ENCODE results near the gene CAMTA1.

CAMTA1 gene

DNA sequence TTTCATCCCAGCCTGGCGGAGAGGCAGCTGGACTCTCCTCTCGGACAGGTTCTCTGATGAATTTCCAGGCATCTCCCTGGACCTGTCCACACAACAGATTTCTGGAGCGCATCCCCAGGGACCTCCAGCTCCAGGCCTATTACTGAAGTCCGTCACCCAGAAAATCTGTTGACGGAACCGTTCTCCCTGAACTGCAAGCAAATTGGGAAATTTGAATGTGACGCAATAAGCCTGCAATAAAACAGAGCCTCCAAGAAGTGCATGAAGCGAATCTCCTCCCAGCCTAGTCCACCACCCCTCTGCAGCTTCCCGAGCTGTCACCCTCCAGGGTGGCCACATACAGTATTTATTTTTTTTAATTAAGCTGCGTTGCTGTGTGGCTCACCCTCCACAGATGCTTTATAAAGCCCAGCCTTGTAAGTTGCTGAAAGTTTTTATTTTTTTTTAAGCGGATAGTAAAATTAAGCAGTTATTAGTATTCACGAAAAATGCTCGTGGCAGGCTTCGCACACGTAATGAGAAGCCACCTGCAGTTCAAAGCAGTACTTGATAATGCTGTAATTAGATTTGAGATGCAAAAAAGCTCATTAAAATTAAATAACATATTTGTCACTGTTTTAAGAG is 173.3 kb downstream of the CAMTA1 start:
- DNase-seq (ENCODE audit: low spot score), result no peak

DNA sequence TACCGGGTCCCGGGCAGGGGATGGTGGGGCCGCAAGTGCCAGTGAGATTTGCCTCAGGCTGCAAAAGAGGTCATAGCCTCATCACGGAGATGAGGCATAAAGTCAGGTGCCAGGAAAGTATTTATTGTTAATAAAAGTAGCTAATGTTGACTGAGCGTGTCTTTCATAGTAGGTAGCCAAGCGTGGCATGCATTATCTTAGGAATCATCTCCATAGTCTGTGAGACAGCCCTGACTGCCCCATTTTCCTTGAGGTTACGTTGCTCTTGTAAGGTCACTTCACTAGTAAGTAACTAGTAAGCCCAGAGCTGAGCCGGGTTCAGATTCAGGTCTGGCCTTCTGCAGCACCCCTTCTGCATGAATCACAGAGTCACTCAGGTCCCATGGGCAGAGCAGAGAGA is 174.2 kb downstream of the CAMTA1 start:
- no peak for DNase-seq (ENCODE audit: low spot score)

DNA sequence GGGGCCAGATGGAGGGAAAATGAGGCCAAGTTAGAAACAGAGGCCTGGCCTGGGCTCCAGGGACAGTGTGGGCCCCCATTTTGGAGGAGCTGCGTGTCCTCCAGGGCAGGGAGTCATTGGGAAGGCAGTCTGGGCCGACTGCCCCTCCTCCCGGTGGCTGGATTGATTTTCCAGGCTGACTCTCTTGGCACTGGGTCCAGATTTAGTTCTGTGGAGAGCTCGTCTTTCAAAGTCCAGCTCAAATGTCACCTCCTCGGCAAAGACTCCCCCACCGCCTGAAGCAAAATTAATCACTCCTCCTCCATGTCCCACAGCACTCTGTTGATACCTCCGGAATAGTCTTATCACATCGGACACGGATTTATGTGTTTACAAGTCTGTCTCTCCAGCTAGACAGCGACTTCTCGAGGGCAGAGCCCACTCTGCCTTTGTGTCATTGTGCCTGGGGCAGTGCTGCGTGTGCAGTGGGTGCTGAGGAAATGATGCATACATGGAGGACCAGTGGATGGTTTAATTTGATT is 175.1 kb downstream of the CAMTA1 start:
- no peak for DNase-seq (ENCODE audit: low spot score)

DNA sequence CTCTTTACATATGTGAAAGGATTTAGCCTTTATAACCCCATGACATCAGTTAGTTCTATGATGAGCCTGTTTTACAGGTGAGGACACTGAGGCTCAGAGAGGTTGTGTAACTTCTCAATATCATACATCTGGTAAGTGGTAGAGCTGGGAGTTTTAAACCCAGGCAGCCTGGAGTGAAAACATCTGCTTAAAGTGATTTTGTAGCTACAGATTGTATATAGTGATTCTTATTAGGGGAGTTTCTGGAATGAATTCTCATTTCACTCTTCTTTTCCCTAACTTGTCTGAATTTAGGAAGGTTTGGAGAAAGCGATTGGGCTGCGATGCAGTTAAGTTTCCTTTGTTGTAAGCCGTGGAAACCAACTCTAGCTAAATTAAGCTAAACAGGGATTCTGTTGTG is 175.6 kb downstream of the CAMTA1 start:
- no peak for DNase-seq (ENCODE audit: low spot score)

DNA sequence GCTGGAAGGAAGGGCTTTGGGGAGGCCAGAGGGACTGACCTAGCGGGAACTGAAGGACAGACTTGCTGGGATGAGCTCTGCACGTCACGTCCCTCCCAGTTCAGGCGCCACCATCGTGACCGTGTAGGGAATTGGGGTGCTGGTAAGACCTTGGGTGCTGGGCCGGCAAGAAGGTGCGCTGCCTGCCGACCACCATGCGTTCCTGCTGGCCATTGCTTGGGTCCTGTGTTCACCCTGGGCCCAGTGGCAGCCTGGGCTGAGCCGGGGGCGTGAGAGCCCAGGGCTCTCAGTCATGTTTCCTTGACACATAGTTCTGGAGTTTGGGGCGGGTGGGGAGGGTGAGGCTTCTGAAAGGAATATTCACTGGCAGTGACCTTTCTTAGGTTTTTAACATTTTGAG is 176.0 kb downstream of the CAMTA1 start:
- DNase-seq (ENCODE audit: low spot score), result no peak

- no peak for DNase-seq (ENCODE audit: low spot score)
Measured at GRCh38 chr1:6961905-6962477, 176.7 kb downstream of the CAMTA1 start.

DNA sequence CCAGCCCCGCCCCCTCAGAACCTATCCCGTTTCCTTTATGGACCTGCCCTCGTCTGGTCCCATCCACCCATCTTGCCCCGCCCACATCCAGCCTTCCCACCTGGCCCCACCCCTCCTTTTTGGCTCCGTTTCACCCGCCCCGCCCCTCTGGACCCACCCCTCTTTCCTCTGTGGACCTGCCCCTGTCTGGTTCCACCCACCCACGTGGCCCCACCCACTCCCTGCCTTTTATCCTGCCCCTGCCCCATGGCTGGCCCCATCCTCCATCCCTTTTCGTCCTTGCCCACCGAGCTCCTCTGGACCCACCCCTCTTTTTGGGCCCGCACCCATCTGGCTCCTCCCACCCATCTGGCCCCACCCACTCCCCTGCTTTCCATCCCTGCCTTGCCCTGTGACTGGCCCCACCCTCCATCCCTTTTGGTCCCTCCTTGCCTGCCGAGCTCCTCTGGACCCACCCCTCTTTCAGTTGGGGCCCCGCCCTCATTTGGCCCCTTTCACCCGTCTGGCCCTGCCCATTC is 177.3 kb downstream of the CAMTA1 start:
- DNase-seq (ENCODE audit: low spot score), result no peak

GRCh38 chr1:6962996-6963911 is 178.0 kb downstream of the CAMTA1 start:
- DNase-seq (ENCODE audit: low spot score), result no peak

- DNase-seq (ENCODE audit: low spot score), result no peak
Measured at GRCh38 chr1:6963912-6964307, 178.7 kb downstream of the CAMTA1 start.

DNA sequence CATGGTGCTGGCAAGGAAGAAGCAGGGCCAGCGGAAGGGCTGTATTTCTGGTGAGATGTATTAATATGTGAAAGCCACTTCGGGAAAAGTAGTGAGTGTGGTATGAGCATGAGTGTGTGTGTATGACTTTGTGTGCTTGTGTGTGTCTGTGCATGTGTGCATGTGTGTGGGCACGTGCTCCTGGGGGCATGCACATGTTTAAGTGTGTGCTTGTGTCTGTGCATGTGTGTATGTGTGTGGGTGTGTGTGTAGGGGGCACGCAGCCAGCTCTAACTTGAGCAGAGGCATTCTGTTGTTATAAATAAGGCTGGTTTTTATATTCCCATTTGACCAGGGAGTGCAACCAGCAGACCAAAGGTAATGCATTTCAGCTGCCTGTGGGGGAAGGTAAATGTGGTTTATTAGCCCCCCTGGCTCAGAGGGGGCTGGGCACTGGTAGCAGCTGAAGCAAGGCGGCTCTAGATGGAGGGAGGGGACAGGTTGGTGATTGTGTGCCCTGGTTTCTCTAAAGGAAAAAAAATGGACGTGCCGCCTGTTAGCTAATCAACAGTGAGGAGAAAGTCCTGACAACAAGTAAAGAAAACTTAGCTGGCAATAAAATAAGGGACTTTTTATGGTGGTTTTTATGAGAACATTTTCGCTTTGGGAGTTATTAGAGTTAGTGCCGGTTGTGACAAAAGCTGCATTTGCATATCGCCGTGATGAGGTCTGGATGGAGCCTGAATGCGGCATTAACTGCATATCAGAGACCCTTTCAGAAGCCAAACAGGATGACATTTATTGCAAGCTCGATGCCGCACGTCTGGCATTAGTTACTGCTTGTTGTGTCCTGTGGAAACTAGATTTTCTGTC is 180.1 kb downstream of the CAMTA1 start:
- DNase-seq (ENCODE audit: low spot score), result no peak

DNA sequence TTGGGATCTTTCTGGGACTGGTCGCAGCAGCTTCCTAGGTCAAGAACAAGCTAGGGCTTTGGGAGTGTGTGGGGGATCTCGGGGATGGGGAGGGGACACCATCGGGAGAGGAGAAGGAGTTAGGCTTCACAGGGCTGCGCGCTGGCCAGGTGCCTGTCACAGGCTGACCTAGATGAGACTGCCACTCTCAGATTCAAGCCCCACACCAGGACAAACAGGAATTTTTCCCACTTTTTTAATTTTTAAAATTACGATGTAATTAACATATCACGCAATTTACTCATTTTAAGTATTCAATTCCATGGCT is 180.6 kb downstream of the CAMTA1 start:
- DNase-seq (ENCODE audit: low spot score), result no peak

- no peak for DNase-seq (ENCODE audit: low spot score)
Measured at GRCh38 chr1:6966326-6966725, 181.1 kb downstream of the CAMTA1 start.

DNA sequence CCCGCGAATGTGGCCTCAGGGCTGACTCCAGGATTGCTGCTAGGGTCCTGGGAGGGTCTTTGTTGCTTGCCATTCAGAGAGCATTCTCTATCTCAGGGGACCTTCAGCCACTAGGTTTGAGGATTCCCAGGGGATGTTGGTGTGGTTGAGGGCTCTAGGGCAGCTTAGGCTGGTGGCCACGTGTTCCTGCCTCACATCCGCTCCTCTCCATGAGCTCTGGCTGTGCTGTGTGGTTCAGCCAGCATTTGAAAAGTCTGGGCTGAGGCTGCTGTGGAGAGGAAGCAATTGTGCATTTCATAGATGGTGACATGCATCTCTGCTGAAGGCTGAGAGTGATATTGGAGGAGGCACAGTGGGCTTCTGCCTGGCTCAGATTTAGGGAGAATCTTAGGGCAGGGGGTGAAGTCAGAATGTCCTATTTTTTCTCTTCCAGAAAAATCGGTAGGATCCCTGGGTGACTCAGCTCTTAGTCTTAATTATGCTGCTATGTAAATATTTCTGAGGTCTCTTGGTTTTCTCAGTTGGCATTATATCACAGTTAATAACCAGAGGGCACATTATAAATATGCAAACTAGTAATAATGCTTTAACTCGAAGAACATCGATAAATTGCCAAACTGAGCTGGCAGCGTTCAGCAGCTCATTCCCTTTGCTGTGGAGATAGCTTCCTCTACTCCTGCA is 182.3 kb downstream of the CAMTA1 start:
- no peak for DNase-seq (ENCODE audit: low spot score)

DNA sequence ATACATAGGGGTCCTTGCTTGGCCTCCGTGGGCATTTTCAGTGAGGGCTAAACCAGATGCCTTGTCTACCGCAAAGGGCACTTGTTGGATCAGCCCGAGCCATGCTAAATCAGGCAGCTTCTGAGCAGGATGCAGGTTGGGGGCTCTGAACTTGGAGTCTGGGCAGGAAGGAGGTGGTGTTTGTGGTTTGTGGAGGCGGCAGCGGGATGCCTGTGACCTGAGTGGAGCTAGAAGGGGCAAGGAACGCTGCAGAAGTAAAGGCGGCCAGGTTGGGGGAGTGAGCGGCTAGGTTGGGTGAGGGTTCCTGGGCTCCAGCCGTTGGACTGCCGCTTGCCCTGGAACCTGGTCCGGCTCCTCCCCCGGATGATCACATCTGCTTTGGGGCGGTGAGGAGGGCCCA is 183.9 kb downstream of the CAMTA1 start:
- DNase-seq (ENCODE audit: low spot score), result no peak

- no peak for DNase-seq (ENCODE audit: low spot score)
Measured at GRCh38 chr1:6969762-6970161, 184.5 kb downstream of the CAMTA1 start.

- DNase-seq (ENCODE audit: low spot score), result no peak
Measured at GRCh38 chr1:6970221-6970620, 185.0 kb downstream of the CAMTA1 start.

DNA sequence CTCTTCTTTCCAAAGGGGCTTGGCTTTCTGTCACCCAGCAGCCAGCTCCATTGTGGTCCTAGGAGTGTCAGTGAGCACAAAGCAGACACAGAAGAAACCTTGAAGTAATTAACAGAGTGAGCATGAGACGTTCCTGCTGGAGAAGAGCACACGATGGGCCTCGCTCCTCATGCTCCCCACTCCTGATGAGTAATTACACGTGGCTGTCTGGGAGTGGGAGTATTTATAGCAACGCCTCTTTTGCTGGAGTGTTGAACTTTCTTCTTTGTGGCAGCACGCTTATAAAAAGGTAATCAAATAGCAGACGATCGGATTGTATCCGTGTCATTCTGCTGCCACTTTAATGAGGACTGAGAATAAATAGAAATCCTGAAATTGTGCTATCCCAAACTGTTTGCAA is 185.8 kb downstream of the CAMTA1 start:
- no peak for DNase-seq (ENCODE audit: low spot score)

GRCh38 chr1:6971699-6972098 is 186.4 kb downstream of the CAMTA1 start:
- no peak for DNase-seq (ENCODE audit: low spot score)

DNA sequence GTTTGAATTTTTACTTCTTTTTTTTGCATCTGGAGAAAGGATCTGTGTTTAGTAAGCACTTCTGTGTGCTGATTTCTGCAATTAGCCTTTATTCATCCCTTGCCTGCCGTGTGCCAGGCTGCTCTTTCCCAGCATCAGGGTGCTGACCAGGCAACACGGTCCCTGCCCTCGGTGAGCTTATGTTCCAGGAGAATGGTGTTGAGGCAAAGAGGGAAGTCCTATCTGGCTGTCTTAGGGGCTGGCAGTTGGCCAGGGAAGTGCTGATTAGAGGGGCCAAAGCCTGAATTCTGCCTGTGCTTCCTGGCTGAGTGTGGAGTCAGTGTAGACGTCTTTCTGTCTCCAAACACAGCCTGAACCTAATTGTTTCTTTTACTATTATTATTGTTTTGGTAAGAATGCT is 187.1 kb downstream of the CAMTA1 start:
- DNase-seq (ENCODE audit: low spot score), result no peak

- DNase-seq (ENCODE audit: low spot score), result no peak
Measured at GRCh38 chr1:6975331-6976043, 190.2 kb downstream of the CAMTA1 start.

DNA sequence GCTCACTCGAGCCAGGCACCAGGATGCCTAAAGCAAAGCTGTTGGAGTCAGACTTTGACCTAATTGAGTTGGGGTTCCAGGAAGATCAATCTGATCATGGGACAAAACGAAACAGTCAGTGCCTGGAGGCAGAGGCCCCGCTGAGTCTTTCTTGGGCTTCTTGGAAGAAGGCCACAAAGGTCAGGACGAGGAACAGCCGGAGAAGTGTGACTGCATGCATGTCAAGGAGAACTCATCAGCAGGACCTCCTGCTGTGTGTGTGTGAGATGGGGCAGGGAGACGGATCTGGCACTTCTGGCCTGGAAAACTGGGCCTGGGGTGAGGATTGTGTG is 190.8 kb downstream of the CAMTA1 start:
- no peak for DNase-seq (ENCODE audit: low spot score)

Data from putamen (tissue), 1 donor.